IPS DF 4.7 (cell line): ENCODE measurements around the gene MAGEA4.
"Not testable (repeated sequence)": the region's sequence is repeated elsewhere in the genome, so short reads cannot be mapped to it uniquely, and the experiment has no call there.

Experiments used
- DNase-seq: peaks from one replicate; pipeline ENCODE4 v3.0.0-alpha.2; 2013; ENCODE audit warnings: low spot score; ENCODE audit errors: extremely low read depth

Gene MAGEA4, protein sequence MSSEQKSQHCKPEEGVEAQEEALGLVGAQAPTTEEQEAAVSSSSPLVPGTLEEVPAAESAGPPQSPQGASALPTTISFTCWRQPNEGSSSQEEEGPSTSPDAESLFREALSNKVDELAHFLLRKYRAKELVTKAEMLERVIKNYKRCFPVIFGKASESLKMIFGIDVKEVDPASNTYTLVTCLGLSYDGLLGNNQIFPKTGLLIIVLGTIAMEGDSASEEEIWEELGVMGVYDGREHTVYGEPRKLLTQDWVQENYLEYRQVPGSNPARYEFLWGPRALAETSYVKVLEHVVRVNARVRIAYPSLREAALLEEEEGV

DNA sequence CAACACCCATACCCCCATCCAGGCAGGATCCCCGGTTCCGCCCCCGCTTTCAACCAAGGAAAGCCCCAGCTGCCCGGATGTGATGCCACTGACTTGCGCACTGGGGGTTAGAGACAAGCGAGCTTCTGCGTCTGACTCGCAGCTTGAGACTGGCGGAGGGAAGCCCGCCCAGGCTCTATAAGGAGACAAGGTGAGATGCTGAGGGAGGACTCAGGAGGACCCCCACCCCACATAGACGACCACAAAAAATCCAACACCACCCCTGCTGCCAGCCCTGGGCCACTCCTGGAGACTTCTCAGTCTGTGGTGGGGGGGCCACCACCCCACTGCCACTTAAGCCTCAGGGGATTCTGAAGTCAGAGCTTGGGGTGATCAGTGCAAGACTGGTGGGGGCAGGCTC lies at the start of gene MAGEA4:
TSS of gene MAGEA4 (plus strand) at position 110 of the 400 bp plus-strand sequence. CDS start 10,776 bp downstream, outside the sequence.
- no peak for DNase-seq

DNA sequence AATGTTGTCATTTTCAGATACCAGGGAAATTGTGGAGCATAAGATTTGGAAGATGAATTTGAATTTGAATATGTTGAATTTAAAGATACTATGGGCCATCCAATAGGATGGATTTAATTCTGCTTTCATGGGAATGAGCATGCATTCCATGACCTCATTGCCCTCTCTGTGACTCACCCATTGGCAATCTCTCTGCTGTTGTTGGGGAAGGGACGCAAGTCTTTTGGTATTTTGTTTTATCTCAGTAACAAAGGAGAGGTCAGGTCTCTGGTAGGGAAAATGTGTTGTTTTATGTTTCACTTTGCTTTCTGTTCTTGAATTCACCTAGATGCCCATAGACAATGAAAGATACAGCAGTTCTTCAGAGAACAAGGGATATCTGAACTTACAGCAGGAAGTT lies 42.1 kb upstream of the MAGEA4 start:
- no peak for DNase-seq

DNA sequence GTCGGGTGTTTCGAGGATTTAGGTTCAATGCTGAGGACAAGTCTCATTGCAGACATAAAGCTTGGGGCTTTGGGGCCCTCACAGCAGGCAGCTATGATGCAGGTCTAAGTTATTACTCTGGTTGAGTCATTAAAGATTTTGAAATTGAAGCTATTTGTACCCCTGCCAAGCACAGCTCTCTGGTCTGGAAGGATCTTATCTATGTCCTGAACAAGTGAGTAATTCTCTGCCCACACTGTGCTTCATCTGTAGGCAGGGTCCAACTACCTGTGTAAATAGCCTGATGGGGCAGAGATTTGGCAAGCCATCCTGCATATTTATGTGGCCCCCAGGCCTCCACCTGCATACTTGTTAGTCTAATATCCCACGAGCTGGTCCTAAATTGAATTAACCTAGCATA lies 41.4 kb upstream of the MAGEA4 start:
- no peak for DNase-seq

DNA sequence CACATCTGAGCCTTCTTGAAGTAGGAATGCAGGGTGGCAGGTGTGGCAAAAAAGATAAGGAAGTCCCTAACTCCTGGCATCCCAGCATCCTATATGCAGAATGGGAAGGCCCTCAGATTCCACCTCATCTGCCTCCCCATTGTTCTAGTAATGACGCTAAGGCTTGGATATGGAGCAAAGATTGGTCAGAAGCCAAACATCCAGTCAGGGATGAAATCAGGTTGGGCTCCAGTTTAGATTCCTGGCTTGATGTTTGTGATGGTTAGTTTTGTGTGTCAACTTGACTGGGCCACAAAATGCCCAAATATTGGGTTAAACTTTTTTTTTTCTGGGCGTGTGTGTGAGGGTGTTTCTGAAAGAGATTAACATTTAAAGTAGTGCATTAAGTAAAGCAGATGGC lies 39.6 kb upstream of the MAGEA4 start:
- DNase-seq, result no peak

DNA sequence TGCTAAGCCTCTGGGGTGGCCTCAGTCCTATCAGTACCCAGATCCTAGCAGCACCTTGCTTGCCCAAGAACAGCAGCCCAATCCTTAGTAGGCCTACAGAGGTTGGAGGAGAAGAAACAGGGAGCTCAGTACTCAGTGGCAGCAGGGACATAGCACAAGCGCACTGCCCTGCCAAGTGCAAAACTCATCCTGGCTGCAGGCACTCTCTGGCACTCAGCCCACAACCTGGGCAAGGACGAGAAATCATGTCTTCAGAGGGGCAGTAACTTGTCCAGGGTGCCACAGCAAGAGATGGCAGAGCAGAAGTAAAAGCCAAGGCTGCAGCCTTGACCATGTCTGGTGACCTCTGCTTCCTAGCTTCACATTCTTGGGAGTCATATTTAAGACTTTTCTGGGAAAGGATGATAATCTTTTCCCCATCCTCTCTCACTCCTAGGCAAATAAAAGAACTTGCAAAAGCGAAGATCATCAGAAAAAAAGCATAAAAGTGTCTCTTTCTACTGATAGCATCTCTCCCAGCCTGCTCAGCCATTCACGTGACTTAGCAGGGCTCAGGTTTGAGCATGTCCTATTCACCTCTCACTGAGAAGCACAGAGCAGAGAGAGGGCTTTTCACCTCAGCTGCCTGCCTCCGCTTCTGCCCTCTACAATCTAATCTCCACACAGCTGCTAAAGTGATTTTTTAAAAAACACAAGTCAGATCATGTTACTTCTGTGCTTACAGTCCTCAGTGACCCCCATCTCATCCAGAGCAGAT lies 37.2 kb upstream of the MAGEA4 start:
- no peak for DNase-seq

DNA sequence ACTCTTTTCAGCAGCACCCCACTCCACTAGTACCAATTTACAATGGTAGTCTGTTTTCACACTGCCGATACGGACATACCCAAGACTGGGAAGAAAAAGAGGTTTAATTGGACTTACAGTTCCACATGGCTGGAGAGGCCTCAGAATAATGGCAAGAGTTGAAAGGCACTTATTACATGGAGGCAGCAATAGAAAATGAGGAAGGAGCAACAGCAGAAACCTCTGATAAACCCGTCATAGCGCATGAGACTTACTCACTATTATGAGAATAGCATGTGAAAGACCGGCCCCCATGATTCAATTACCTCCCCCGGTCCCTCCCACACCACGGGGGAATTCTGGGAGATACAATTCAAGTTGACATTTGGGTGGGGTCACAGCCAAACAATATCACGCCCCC lies 34.1 kb upstream of the MAGEA4 start:
- DNase-seq, result no peak

DNA sequence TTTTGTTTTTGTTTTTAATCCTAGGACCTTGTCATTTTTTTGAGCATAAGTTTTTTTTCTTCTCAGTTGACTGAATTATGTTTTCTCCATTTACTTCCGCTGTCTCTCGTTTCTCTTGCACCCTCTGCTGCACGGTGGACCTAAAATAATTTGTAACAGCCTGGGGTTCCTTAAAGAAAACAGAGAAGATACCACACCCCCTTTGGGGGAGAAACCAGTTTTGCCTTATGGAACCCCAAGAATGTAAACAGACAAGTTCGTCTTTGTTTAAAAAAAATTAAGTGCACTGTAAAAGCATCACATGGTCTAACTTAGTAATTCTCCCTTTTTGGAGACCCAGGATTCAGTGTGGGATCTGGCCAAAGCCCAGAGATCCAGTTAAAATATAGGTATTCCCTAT lies 32.8 kb upstream of the MAGEA4 start:
- no peak for DNase-seq

DNA sequence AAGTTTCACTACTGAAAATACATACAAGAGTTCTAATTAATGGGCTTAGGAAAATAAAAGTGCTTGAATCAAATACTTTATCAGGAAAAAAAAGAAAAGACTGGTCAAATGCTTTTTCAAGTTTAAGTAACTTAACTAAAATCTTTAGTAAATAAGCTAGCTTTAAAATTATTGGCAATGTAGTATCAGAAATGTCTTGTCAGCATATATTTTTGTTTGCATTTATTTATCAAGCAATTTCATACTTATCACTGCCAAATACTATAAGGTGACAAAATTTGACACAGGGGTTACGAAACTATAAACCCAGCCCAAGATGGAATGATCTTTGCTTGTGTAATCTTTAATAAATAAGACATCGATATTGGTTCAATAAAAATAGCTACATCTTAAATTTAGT lies 31.8 kb upstream of the MAGEA4 start:
- DNase-seq, result no peak

DNA sequence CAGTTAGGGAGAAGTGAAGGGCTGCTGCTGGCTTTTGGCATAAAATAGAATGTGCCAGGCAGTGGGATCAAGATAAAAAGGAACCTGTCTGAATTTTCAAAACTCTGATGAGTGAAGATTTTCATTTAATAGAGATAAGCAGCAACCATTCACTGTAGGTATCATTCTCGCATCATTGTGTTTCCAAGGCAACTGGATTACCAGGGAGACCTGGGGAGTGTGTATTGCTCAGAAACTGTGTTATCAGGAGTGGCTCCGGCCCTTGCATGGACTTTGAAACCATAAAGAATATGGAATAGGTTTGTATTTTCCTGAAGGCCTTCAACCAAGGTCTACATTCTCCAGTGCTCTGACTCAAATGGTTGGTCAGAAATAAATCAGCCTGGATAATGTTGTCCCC lies 23.3 kb upstream of the MAGEA4 start:
- no peak for DNase-seq

DNA sequence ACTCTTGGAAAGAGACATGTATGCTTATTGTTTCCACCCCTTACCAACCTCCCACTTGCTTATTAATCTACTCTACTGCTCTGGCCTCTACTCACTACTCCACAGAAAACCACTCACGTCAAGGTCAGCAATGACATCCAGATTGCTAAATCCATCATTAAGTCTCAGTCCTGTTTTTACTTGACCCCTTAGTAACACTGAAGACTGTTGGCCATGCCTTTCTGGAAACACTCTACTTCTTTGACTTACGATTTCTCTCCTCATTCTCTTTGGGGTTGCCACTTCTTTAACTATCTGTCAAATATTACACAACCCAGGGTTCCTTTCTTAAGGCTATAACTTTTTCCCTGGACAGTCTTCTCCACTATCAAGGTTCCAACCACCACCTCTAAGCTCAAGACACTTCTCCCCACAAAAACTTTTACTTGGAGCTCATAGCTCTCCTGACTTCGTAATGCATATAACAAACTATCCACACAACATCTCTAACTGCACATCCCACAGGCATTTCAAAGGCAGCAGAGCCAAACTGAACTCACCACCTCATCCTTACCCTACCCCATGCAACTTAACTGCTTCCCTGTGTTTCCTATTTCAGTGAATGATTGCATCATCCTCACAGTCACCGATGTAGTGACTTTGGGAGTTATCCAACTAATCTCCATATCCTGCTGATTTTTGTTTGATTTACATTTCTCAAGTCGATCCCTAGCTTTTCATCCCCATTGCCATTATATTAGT lies 15.8 kb upstream of the MAGEA4 start:
- no peak for DNase-seq

DNA sequence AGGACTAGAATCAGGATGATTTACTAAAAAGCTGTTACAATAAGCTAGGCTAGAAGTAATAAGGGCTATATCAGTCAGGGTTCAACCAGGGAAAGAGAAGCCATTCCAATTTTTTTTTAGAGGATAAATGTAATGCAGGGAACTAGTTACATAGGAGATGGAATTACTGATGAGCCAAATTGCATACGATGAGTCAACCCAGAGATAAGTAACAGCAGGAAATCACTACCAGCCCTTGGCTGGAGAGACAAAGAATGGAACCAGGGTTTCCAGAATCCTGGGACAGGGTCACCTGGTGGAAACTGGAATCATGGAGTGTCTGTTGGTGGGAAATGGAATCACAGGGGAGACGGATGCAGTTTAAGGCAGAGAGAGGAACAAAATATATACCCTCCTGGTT lies 13.1 kb upstream of the MAGEA4 start:
- DNase-seq, result no peak

DNA sequence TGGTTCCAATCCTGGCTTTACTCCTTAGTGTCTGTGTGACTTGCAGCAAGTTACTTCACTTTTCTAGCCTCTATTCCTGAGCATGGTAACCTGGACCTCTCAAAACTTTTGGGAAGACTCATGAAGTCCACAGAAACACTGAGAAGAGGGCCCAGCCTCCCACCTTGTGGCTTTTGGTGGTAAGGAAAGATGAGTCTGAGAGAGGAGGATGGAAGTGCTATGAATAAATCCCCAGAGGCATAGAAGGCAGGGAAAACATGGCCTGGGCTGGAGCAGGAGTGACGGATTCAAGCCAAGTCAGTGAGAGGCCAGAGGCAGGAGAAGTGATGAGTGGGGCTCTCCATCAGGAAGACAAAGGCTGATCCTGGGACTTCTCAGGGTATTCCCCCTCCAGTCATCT lies 10.9 kb upstream of the MAGEA4 start:
- DNase-seq, result no peak

DNA sequence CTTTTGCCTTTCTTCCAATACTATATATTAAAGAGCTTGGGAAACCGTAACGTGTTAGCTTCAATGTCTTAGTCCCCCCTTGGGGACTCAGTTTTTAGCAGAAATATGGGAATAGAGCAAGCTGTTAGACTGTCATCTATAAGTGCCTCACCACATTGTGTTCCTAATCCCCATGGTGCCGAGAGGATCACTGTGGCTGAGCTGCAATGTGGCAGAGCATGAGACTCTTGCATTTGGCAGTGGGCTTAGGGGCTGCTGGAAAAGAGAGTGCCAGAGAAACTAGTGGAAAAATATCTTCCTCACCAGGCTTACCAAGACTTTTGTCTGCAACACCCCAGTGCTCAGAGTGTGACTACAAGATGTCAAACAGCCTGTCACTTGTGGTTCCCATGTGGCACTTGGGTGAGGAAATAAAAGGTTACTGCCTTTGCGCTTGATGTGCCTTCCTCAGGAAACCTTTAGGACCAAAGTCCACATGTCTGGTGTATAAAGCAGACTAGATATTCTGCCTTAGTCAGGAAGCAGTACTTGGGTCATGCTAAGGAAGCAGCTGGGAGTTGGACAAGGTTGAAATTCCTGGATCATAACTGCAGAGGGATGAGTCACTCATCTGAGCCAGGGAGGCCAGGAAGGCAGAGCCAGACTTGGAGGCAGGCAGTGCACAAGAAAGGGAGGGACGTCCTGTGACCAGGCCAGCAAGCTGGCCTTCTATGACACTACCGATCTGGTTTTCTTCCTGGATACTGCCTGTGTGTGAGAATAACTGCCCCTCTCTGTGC lies 9.7 kb upstream of the MAGEA4 start:
- DNase-seq, result no peak

DNA sequence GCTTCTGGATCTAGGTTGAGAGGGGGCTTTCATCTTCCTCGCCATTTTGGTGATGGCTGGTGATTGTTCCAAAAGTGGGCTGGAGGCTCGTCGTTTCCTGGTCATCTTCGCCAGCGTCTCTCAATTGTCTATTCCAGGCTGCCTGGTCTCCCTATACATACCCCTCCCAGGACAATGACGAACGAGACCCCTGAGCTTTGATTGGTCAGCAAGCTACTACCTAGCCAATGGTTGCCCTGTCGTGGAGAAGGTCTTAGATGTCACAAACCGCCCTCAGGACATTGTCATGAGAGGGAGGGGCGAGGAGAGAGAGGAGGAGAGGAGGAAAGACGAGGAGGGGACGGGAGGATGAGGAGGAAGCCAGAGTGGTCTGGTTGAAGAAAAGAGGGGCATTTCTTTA lies 7.7 kb upstream of the MAGEA4 start:
- no peak for DNase-seq

DNA sequence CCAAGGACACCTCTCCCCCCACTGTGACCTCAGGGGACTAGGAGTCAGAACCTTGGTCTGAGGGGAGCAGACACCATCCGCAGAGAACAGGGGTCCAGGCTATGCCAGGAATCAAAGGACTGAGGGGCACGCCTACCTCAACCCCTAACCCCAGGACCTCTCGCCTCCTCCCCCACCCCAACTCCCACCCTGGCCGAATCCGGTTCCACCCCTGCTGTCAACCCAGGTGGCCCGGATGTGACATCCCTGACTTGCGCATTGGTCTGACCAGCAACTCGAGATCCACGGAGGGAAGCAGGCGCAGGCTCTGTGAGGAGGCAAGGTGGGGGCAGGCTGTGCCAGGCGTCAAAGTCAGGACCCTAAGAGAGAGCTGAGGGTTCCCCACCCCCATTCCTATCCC lies 468 bp upstream of the MAGEA4 start:
- no peak for DNase-seq

DNA sequence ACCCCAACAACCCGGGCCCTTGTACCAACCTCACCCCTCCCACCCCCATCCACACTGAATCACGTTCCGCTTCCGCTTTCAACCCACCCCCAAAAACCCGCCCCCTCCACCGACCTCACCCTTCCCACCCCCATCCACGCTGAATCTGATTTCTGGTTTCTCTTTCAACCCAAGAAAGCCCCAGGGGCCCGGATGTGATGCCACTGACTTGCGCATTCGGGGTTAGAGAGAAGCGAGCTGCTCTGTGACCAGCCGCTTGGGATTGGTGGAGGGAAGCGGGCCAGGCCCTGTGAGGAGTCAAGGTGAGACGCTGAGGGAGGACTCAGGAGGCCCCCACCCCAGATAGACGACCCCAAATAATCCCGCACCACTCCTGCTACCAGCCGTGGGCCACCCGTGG lies 6.0 kb downstream of the MAGEA4 start:
- not testable (repeated sequence) for DNase-seq

DNA sequence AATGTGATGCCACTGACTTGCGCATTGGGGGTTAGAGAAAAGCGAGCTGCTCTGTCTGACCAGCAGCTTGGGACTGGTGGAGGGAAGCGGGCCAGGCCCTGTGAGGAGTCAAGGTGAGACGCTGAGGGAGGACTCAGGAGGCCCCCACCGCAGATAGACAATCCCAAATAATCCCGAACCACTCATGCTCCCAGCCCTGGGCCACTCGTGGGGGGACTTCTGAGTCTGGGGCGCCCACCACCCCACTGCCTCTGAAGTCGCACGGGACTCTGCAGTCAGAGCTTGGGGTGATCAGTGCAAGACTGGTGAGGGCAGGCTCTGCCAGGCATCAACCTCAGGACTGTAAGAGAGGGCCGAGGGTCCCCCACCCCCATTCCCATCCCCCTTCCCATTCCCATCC lies 6.9 kb downstream of the MAGEA4 start:
- DNase-seq, result no peak

DNA sequence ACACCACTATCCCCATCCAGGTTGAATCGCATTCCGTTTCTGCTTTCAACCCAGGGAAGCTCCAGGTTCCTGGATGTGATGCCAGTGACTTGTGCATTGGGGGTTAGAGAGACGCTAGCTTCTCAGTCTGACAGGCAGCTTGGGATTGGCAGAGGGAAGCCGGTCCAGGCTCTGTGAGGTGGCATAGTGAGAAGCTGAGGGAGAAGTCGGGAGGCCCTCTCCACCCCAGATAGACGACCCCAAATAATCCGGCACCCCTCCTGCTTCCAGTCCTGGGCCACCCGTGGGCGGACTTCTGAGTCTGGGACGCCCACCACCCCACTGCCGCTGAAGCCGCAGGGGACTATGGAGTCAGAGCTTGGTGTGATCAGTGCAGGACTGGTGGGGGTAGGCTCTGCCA lies 7.4 kb downstream of the MAGEA4 start:
- no peak for DNase-seq

DNA sequence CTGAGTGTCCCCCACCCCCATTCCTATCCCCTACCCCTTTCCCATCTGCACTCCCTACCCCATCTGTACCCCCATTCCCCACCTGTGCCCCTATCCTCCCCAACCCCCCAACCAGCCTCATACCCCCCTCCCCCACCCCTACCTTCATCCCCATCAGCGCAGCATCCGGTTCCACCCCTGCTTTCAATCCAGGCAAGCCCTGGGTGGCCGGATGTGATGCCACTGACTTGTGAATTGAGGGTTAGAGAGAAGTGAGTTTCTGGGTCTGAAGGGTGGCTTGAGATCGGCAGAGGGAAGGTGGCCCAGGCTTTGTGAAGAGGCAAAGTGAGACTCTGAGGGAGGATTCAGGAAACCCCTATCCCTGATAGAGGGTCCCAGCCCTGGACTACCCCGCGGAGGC lies 7.8 kb downstream of the MAGEA4 start:
- DNase-seq, result no peak

DNA sequence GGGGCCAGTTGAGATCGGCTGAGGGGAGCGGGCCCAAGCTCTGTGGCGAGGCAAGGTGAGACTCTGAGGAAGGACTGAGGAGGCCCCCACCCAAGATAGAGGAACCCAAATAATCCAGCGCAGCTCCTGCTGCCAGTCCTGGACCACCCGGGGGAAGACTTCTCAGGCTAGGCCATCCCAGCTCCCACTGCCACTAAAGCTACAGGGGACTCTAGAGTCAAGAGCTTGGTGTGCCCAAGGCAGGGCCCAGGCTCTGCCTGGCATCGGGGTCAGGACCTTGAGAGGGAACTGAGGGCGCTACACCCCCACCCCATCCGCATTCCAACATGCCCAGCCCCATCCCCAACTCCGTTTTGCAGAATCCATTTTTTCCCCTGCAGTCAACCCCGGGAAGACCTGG lies 8.6 kb downstream of the MAGEA4 start:
- no peak for DNase-seq

DNA sequence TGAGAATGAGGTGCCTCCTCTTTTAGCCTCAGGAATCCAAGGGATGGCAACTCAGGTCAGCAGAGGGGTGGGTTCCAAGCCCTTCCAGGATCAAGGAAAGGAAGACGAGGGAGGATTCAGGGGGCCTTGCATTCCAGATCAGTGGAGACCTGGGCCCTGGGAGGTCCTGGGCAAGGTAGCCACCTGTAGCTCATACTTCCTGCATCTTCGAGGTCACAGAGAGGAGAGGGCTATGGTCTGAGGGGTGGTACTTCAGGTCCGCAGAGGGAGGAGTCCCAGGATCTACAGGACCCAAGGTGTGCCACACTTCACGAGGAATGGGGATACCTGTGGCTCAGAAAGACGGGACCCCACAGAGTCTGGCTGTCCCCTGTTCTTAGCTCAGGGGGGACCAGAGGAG lies 9.2 kb downstream of the MAGEA4 start:
- DNase-seq, result no peak

DNA sequence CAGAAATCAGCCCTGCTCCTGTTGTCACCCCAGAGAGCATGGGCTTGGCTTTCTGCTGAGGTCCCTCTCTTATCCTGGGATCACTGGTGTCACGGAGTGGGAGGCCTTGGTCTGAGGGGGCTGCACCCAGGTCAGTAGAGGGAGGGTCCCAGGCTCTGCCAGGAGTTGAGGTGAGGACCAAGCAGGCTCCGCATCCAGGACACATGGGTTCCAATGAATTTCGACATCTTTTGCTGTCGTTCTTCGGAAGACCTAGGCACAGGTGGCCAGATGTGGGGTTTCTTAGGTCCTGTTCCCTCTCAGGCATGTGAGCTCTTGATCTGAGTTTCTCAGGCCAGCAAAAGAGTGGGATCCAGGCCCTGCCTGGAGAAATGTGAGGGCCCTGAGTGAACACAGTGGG lies 10.0 kb downstream of the MAGEA4 start:
- no peak for DNase-seq
